Measurements from ENCODE around the gene ASB3. TPM values are rescaled to one million over a fixed set of nuclear protein-coding genes. Genes with fewer than 3 reads are reported as not detected.

Gene ASB3
- total and polyA plus RNA-seq, 12 donors = 10.1 to 51.3 (median 21.4) TPM

DNA sequence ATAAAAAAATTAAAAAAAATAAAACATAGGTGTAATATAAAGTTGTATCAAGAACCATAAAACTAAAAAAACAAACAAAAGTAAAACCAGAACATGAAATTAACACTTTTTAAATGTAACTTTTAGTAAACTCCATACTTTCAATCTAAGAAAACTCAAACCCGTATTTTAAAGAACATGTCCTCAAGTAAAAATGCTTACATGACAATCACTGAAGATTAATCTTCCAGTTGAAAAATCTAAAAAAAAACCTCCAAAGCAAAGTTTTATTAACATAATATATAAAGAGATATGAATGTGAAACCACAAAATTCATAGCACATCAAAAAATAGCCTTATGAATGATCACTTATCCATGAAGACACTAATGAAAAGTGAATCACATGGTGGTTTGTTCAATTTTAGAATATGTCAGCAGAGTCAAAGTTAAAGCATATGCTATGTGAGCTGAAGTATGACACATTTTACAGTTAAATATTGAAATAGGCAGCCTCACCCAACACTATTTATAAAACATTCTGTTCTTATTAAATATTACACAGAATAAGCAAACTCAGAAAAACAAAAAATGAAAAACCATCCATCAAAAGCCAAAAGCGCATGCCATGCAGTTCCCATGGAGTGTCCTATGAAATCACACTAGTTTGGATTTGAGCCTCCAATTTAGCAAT, 42.2 kb downstream of the ASB3 start:
- no peaks in the 10 kb centered on the region for H3K4me1 ChIP-seq (replicated peaks in 1 of 2)
- TF ChIP-seq, protein P1, sequence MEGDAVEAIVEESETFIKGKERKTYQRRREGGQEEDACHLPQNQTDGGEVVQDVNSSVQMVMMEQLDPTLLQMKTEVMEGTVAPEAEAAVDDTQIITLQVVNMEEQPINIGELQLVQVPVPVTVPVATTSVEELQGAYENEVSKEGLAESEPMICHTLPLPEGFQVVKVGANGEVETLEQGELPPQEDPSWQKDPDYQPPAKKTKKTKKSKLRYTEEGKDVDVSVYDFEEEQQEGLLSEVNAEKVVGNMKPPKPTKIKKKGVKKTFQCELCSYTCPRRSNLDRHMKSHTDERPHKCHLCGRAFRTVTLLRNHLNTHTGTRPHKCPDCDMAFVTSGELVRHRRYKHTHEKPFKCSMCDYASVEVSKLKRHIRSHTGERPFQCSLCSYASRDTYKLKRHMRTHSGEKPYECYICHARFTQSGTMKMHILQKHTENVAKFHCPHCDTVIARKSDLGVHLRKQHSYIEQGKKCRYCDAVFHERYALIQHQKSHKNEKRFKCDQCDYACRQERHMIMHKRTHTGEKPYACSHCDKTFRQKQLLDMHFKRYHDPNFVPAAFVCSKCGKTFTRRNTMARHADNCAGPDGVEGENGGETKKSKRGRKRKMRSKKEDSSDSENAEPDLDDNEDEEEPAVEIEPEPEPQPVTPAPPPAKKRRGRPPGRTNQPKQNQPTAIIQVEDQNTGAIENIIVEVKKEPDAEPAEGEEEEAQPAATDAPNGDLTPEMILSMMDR (IDR thresholded peaks at IDR 0.05) = no peak
- TF ChIP-seq POLR2A (IDR thresholded peaks at IDR 0.05) = no peak
- H3K27ac ChIP-seq = no peak overlapping the region
- peaks cover 0 to 6% of the 10 kb centered on the region in 2 donors for H3K36me3 ChIP-seq (replicated peaks in 1 of 2)
- no peak overlapping the region for H3K4me3 ChIP-seq
- H3K27me3 ChIP-seq = no peaks in the 10 kb centered on the region
- no peaks in the 10 kb centered on the region for H3K9me3 ChIP-seq (replicated peaks in 1 of 3)
- WGBS, 4 donors = 82 to 90% (median 85%) methylated on average over 2 of the region's 2 CpGs
- no peak for DNase-seq
- intact Hi-C loops (cut with DNase I) = no loop called here

DNA sequence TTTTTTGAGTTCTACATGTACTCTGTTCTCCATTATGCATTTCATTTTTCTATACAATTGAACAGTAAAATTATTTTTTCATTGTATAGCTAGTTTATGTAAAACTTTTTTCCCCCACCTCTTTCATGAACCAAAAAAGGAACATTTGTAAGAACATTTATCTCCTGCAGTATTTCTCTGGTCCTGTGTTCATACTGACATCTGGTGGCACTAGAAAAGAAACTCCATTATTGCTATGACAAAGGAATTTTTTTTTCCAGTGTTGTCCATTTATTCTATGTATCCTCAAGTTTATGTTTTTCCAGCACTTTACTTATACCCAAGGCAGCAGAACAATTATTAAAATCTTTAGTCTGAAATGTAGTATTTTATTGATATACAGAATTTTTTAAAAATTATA, 46.6 kb downstream of the ASB3 start:
- no peak for TF ChIP-seq POLR2A (IDR thresholded peaks at IDR 0.05)
- TF ChIP-seq, protein P1 (IDR thresholded peaks at IDR 0.05) = peak in 5 of 6 experiments; percentile 12 to 48 (median 27)
- no peaks in the 10 kb centered on the region for H3K4me1 ChIP-seq (replicated peaks in 1 of 2)
- intact Hi-C loops (cut with DNase I) = no loop called here
- H3K9me3 ChIP-seq (replicated peaks in 1 of 3) = no peaks in the 10 kb centered on the region
- H3K27me3 ChIP-seq = no peaks in the 10 kb centered on the region
- DNase-seq = no peak
- H3K36me3 ChIP-seq (replicated peaks in 1 of 2) = no peaks in the 10 kb centered on the region
- no peak overlapping the region for H3K27ac ChIP-seq
- no peak overlapping the region for H3K4me3 ChIP-seq

DNA sequence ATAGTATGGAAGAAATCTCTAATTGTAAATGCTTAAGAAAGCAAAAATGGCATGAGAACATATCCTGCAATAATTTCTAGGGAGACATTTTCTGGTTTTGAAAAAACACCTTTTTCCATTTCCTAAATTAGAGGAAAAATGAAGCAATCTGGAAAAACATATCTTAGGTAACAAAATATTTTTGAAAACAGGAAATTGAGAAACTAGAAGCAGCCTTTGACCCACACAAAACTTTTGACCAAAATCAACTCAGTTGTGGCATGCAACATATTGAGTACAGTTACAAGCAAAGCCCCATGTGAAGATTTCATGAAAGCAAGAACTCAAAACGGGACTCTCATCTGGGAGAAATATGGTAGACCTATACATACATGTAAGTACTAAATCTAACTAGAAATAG, 47.7 kb downstream of the ASB3 start:
- H3K4me1 ChIP-seq (replicated peaks in 1 of 2) = no peaks in the 10 kb centered on the region
- DNase-seq = no peak
- WGBS, 4 donors = 69 to 84% (median 73%) methylated on average over 1 of the region's 1 CpG
- H3K9me3 ChIP-seq (replicated peaks in 1 of 3) = no peaks in the 10 kb centered on the region
- H3K36me3 ChIP-seq (replicated peaks in 1 of 2) = no peaks in the 10 kb centered on the region
- H3K27ac ChIP-seq = no peak overlapping the region
- TF ChIP-seq, protein P1 (IDR thresholded peaks at IDR 0.05) = no peak
- no peak for TF ChIP-seq POLR2A (IDR thresholded peaks at IDR 0.05)
- no peak overlapping the region for H3K4me3 ChIP-seq
- H3K27me3 ChIP-seq = no peaks in the 10 kb centered on the region
- intact Hi-C loops (cut with DNase I) = no loop called here

DNA sequence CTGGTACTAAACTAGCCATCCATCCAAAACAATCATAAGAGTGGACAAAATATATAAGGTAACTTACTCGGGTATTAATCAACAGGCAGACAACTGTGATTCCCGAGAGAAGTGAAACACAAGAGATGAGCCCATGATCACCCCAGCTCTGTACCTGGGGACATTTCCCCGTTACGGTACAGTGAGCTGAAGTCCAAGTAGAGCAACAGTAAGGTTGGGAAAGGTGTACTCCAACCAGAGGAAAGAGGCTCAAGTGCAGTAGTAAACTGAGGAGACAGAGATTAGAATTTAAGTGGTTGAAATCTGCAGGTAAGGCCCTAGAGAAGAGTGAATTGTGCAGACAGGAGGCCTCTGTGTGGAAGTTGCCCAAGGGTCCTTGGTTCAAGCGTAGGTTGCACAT, 49.7 kb downstream of the ASB3 start:
- Histone ChIP-seq H3K4me3 (no peak overlapping the region), H3K27me3 (no peaks in the 10 kb centered on the region), H3K9me3 (replicated peaks in 1 of 3) (no peaks in the 10 kb centered on the region), H3K27ac (no peak overlapping the region), H3K36me3 (replicated peaks in 1 of 2) (no peaks in the 10 kb centered on the region), H3K4me1 (replicated peaks in 1 of 2) (no peaks in the 10 kb centered on the region)
- 94 to 96% (median 96%) methylated on average over 5 of the region's 5 CpGs for WGBS, 4 donors
- no peak for DNase-seq
- TF ChIP-seq, protein P1 (IDR thresholded peaks at IDR 0.05) = no peak
- TF ChIP-seq POLR2A (IDR thresholded peaks at IDR 0.05) = no peak
- intact Hi-C loops (cut with DNase I) = no loop called here

Measured in adrenal gland (tissue), 12 donors.